Kidney (tissue), 14 donors: Measurements from ENCODE around the gene LHFPL6. TPM values are rescaled to one million over a fixed set of nuclear protein-coding genes. Genes with fewer than 3 reads are reported as not detected.

Experiments
- DNase-seq, 5 donors: peaks; one replicate each; pipeline ENCODE4 v3.0.0-alpha.2; 2013 to 2020
- FAIRE-seq: peaks from 2 replicates; lab custom pipeline; 2012; peaks lifted over from hg19 to GRCh38; lab: Jason Lieb, UNC
- H3K27ac ChIP-seq, 2 donors: one replicate each; pipeline ENCODE4 v1.7.0; 2013; ENCODE audit warnings: low read depth in 2 of 2, low read length in 2 of 2, inconsistent platforms in 1 of 2
- H3K27me3 ChIP-seq: one replicate; pipeline ENCODE4 v1.7.1; 2013; ENCODE audit warnings: low read length, inconsistent platforms; ENCODE audit not compliant: control insufficient read depth, insufficient read depth
- H3K36me3 ChIP-seq, 3 donors: one replicate each; pipeline versions ENCODE4 v1.7.0 to v1.7.1; 2013; ENCODE audit warnings: low read length in 3 of 3, control low read depth in 1 of 3, inconsistent platforms in 1 of 3; ENCODE audit not compliant: insufficient read depth in 3 of 3, control insufficient read depth in 2 of 3
- H3K4me1 ChIP-seq, 3 donors: one replicate each; pipeline versions ENCODE4 v1.7.0 to v1.7.1; 2013; ENCODE audit warnings: low read length in 3 of 3, inconsistent platforms in 1 of 3, low read depth in 1 of 3; ENCODE audit not compliant: control insufficient read depth in 2 of 3, insufficient read depth in 2 of 3
- H3K4me3 ChIP-seq, 3 donors: one replicate each; pipeline versions ENCODE4 v1.7.0 to v1.8.1; 2013; ENCODE audit warnings: low read length in 3 of 3, control low read depth in 1 of 3, inconsistent platforms in 1 of 3
- H3K9ac ChIP-seq, 3 donors: one replicate each; pipeline versions ENCODE4 v1.7.0 to v1.7.1; 2013; ENCODE audit warnings: low read length in 3 of 3, control low read depth in 1 of 3, inconsistent platforms in 1 of 3
- H3K9me3 ChIP-seq, 3 donors: one replicate each; pipeline versions ENCODE4 v1.7.0 to v1.7.1; 2013; ENCODE audit warnings: low read length in 3 of 3, control low read depth in 1 of 3, inconsistent platforms in 1 of 3; ENCODE audit not compliant: control insufficient read depth in 2 of 3, insufficient read depth in 1 of 3
- intact Hi-C: fragments of 100-400 bp; cut with DNase I; formaldehyde crosslinking; loops from one replicate; pipeline ENCODE4 v1.11.1; 2022
- polyA plus RNA-seq: library from polyadenylated mRNA; stranded (reverse); fragments of 350-450 nt; fragmentation: Illumina TruSeq; extraction: RNeasy Lipid Tissue Mini Kit (QIAGEN cat#74804); gene quantifications from one replicate; pipeline ENCODE4 v1.2.3, GENCODE V29; 2014; ENCODE audit warnings: low read depth, low replicate concordance; ENCODE audit not compliant: insufficient read depth
- total RNA-seq: library from RNA; stranded (reverse); fragmentation: NEBNext Ultra II Directional; extraction: Animal tissue kit (Norgen Biotek cat#: 25700); gene quantifications from one replicate; pipeline ENCODE4 v1.2.1, GENCODE V29; 2021
- TF ChIP-seq, protein P1 (sequence below): IDR thresholded peaks from 3 replicates; pipeline ENCODE4 v1.5.1; 2012; ENCODE audit warnings: mild to moderate bottlenecking, moderate library complexity, borderline replicate concordance; ENCODE audit not compliant: insufficient read depth; ENCODE audit errors: extremely low read depth
- donor health status: control.
- donor health status: control.
- donor health status: control.
- donor health status: control.
- donor health status: control.
- donor health status: DM: yes; HTN: yes; CAD: no.
- donor health status: Normal renal cell carcinoma (clear cell type).

The LHFPL6 gene
- total and polyA plus RNA-seq, 2 donors from 2014 or later, result 33.0 to 59.2 TPM

DNA sequence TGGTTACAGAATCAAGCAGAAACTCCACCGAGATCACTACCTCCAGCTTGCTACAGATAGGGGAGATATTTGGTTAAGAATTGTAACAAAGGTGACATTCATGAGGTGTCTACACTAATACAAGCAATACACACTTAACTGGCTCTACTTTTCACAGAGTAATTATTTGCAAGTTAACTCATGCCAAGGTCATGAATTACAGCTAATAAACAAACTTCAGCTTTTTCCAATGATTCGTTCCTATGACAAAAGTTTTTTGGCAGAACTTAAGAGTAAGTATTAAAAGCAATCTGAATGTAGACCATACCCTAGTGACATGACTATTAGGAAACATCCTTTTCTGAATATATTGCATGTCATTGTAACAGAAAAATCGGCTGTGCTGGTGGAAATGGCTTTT is 72.1 kb downstream of the LHFPL6 start:
- no peak for FAIRE-seq

DNA sequence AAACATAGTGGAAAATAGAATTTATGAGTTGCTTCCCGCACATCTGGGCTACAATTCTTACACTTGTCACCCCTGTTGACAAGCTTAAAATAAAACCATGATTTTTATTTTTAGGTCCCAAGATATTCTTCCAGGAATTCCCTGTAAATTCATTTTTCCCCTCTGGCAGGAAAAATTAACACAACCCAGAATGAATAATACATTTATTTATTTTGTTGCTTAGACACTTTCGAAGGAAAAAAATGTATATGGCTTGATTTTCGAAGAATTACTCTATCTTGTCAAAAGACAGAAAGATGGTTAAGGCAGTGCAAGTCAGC is 74.4 kb downstream of the LHFPL6 start:
- intact Hi-C loops, result no loop called here
- H3K27me3 ChIP-seq, result no peaks in the 10 kb centered on the region
- TF ChIP-seq, protein P1, sequence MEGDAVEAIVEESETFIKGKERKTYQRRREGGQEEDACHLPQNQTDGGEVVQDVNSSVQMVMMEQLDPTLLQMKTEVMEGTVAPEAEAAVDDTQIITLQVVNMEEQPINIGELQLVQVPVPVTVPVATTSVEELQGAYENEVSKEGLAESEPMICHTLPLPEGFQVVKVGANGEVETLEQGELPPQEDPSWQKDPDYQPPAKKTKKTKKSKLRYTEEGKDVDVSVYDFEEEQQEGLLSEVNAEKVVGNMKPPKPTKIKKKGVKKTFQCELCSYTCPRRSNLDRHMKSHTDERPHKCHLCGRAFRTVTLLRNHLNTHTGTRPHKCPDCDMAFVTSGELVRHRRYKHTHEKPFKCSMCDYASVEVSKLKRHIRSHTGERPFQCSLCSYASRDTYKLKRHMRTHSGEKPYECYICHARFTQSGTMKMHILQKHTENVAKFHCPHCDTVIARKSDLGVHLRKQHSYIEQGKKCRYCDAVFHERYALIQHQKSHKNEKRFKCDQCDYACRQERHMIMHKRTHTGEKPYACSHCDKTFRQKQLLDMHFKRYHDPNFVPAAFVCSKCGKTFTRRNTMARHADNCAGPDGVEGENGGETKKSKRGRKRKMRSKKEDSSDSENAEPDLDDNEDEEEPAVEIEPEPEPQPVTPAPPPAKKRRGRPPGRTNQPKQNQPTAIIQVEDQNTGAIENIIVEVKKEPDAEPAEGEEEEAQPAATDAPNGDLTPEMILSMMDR, result no peak
- no peaks in the 10 kb centered on the region for H3K9me3 ChIP-seq
- H3K27ac ChIP-seq, result no peak overlapping the region
- H3K9ac ChIP-seq, result no peak overlapping the region
- FAIRE-seq (no peak), DNase-seq (no peak)
- H3K36me3 ChIP-seq, result no peaks in the 10 kb centered on the region
- H3K4me1 ChIP-seq, result no peaks in the 10 kb centered on the region
- no peak overlapping the region for H3K4me3 ChIP-seq

More for the DNA sequence above, 72.1 kb downstream of the LHFPL6 start:
- Histone ChIP-seq H3K4me3 (no peak overlapping the region), H3K4me1 (no peaks in the 10 kb centered on the region), H3K9me3 (no peaks in the 10 kb centered on the region), H3K27me3 (no peaks in the 10 kb centered on the region), H3K9ac (no peak overlapping the region), H3K27ac (no peak overlapping the region), H3K36me3 (no peaks in the 10 kb centered on the region)
- TF ChIP-seq, protein P1, result no peak
- intact Hi-C loops, result no loop called here
- DNase-seq, result no peak

DNA sequence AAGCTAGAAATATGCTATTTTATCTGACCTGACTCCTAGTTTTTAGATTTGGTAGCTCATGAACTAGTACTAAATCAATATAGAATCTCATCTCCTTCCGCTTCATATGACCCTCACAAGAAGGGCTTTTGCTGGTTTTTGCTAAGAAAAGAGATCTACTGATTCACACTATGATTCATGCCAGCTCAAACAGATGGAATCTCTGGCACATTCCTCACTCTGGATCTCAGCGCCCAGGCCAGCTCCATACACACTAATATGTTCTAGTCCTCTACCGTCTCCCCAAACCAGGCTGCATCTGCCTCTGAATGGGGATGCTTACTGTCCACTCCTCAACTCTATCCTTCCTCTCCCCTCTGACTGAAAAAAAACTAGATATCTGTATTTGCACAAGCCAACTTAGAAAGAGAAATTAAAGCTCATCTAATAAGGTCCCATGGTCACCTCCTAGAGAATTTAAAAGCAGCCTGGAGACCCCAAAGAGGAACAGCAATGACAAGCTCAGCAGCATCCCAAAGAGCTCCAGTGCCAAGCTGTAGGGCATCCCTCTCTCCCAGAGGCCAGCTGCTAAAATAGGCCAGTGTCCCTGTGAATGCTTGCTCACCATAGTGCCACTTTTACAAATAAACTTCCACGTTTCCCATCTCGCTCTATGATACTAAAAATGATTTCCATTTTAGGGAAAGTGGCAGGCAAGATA is 74.9 kb downstream of the LHFPL6 start:
- DNase-seq, result no peak
- Histone ChIP-seq H3K9ac (no peak overlapping the region), H3K36me3 (no peaks in the 10 kb centered on the region), H3K9me3 (no peaks in the 10 kb centered on the region), H3K27me3 (no peaks in the 10 kb centered on the region), H3K4me1 (no peaks in the 10 kb centered on the region), H3K27ac (peak overlapping the region in 1 of 2 donors; percentile 0), H3K4me3 (no peak overlapping the region)
- TF ChIP-seq, protein P1, result no peak
- no peak for FAIRE-seq
- intact Hi-C loops, result no loop called here

DNA sequence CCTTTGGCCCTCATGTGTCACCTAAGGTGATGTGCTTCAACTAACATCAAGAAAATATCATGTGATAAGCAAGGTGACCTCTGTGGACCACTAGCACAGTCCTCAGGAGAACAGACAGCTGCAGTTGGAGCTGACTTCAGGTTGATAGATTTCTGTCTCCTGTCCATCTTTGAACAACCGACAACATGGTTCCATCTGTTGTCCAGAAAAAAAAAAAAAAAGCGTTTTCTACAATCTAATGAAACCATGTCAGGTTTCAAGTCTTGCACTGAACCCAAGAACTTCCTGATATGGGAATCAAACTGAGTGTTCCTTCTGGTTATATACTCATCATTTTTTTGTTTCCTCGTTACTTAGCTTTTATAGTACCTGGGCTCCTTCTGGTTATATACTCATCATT is 75.7 kb downstream of the LHFPL6 start:
- intact Hi-C loops, result no loop called here

More for the DNA sequence above, 75.7 kb downstream of the LHFPL6 start:
- FAIRE-seq, result no peak
- Histone ChIP-seq H3K4me1 (no peaks in the 10 kb centered on the region), H3K4me3 (no peak overlapping the region), H3K36me3 (no peaks in the 10 kb centered on the region), H3K27ac (no peak overlapping the region), H3K9ac (no peak overlapping the region), H3K27me3 (no peaks in the 10 kb centered on the region), H3K9me3 (no peaks in the 10 kb centered on the region)
- TF ChIP-seq, protein P1, result no peak
- no peak for DNase-seq
